Liver (tissue), 3 donors: ENCODE measurements around the gene UQCRHL.

ENCODE experiments used
- EGR1 ChIP-seq, 2 donors: IDR thresholded peaks; 2 replicates each; pipeline ENCODE4 v1.6.1; 2016 to 2018; ENCODE audit warnings: antibody characterized with exemption in 2 of 2, low read depth in 2 of 2
- FOXA1 ChIP-seq: IDR thresholded peaks from 2 replicates; pipeline ENCODE4 v1.6.1; 2016; ENCODE audit warnings: antibody characterized with exemption
- FOXA2 ChIP-seq: IDR thresholded peaks from 2 replicates; pipeline ENCODE4 v1.6.1; 2016; ENCODE audit warnings: antibody characterized with exemption
- GABPA ChIP-seq, 2 donors: IDR thresholded peaks in 1 of 2; conservative IDR thresholded peaks in 1 of 2; 2 replicates each; pipeline ENCODE4 v1.6.1; 2016; ENCODE audit warnings: antibody characterized with exemption in 2 of 2, mild to moderate bottlenecking in 1 of 2, moderate library complexity in 1 of 2
- NR2F2 ChIP-seq: IDR thresholded peaks from 2 replicates; pipeline ENCODE4 v1.6.1; 2016; ENCODE audit warnings: antibody characterized with exemption
- RAD21 ChIP-seq, 2 donors: IDR thresholded peaks; 2 replicates each; pipeline ENCODE4 v1.6.1; 2016; ENCODE audit warnings: antibody characterized with exemption in 2 of 2, mild to moderate bottlenecking in 2 of 2
- RXRA ChIP-seq, 2 donors: IDR thresholded peaks; 2 replicates each; pipeline ENCODE4 v1.6.1; 2017 to 2018; ENCODE audit warnings: antibody characterized with exemption in 2 of 2, mild to moderate bottlenecking in 1 of 2
- SP1 ChIP-seq: IDR thresholded peaks from 2 replicates; pipeline ENCODE4 v1.6.1; 2018; ENCODE audit warnings: antibody characterized with exemption, mild to moderate bottlenecking
- TAF1 ChIP-seq: conservative IDR thresholded peaks from 2 replicates; pipeline ENCODE4 v1.6.1; 2016; ENCODE audit warnings: antibody characterized with exemption, mild to moderate bottlenecking
- YY1 ChIP-seq: IDR thresholded peaks from 2 replicates; pipeline ENCODE4 v1.6.1; 2016; ENCODE audit warnings: antibody characterized with exemption, mild to moderate bottlenecking
- TF ChIP-seq, protein P1 (sequence below): fragments of 150-350 bp; IDR thresholded peaks from 2 replicates; pipeline ENCODE4 v1.5.1; 2017; ENCODE audit warnings: improper control_type of control experiment, low read depth, low read length; ENCODE audit not compliant: missing input control
- TF ChIP-seq, protein P2 (sequence below): IDR thresholded peaks from 2 replicates; pipeline ENCODE4 v1.6.1; 2016; ENCODE audit warnings: antibody characterized with exemption, mild to moderate bottlenecking
- TF ChIP-seq, protein P3 (sequence below): IDR thresholded peaks from 2 replicates; pipeline ENCODE4 v1.6.1; 2016; ENCODE audit warnings: antibody characterized with exemption
- TF ChIP-seq, protein P4 (sequence below): IDR thresholded peaks from 2 replicates; pipeline ENCODE4 v1.6.1; 2016; ENCODE audit warnings: antibody characterized with exemption
- donor health status: healthy.
- donor health status: healthy.

DNA sequence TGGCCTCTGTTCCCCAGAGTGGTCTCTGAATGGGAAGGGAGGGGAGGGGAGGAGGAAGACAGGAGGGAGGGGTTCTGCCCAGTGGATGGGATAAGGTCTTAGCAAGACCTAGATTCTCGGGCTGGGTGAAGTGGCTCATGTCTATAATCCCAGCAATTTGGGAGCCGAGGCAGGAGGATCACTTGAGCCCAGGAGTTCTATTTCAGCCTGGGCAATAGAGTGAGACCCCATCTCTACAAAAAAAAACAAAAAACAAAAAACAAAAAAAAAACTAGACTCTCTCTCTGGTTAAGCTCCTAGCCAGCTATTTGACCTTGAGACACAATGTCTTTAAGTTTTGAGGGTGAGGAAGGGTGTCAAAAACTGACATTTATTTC lies 11.4 kb downstream of the UQCRHL start:
- TF ChIP-seq, protein P1, sequence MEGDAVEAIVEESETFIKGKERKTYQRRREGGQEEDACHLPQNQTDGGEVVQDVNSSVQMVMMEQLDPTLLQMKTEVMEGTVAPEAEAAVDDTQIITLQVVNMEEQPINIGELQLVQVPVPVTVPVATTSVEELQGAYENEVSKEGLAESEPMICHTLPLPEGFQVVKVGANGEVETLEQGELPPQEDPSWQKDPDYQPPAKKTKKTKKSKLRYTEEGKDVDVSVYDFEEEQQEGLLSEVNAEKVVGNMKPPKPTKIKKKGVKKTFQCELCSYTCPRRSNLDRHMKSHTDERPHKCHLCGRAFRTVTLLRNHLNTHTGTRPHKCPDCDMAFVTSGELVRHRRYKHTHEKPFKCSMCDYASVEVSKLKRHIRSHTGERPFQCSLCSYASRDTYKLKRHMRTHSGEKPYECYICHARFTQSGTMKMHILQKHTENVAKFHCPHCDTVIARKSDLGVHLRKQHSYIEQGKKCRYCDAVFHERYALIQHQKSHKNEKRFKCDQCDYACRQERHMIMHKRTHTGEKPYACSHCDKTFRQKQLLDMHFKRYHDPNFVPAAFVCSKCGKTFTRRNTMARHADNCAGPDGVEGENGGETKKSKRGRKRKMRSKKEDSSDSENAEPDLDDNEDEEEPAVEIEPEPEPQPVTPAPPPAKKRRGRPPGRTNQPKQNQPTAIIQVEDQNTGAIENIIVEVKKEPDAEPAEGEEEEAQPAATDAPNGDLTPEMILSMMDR = no peak
- TF ChIP-seq RAD21 (IDR thresholded peaks at IDR 0.05) (no peak), FOXA1 (no peak), TAF1 (no peak), EGR1 (IDR thresholded peaks at IDR 0.05; ENCODE audit: low read depth in 2 of 2) (no peak), SP1 (no peak), RXRA (IDR thresholded peaks at IDR 0.05) (no peak), NR2F2 (no peak), YY1 (no peak), FOXA2 (no peak), GABPA (IDR thresholded peaks at IDR 0.05 in 1 of 2, conservative IDR thresholded peaks at IDR 0.05 in 1 of 2) (no peak)
- TF ChIP-seq, protein P2, sequence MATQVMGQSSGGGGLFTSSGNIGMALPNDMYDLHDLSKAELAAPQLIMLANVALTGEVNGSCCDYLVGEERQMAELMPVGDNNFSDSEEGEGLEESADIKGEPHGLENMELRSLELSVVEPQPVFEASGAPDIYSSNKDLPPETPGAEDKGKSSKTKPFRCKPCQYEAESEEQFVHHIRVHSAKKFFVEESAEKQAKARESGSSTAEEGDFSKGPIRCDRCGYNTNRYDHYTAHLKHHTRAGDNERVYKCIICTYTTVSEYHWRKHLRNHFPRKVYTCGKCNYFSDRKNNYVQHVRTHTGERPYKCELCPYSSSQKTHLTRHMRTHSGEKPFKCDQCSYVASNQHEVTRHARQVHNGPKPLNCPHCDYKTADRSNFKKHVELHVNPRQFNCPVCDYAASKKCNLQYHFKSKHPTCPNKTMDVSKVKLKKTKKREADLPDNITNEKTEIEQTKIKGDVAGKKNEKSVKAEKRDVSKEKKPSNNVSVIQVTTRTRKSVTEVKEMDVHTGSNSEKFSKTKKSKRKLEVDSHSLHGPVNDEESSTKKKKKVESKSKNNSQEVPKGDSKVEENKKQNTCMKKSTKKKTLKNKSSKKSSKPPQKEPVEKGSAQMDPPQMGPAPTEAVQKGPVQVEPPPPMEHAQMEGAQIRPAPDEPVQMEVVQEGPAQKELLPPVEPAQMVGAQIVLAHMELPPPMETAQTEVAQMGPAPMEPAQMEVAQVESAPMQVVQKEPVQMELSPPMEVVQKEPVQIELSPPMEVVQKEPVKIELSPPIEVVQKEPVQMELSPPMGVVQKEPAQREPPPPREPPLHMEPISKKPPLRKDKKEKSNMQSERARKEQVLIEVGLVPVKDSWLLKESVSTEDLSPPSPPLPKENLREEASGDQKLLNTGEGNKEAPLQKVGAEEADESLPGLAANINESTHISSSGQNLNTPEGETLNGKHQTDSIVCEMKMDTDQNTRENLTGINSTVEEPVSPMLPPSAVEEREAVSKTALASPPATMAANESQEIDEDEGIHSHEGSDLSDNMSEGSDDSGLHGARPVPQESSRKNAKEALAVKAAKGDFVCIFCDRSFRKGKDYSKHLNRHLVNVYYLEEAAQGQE = no peak
- TF ChIP-seq, protein P3, sequence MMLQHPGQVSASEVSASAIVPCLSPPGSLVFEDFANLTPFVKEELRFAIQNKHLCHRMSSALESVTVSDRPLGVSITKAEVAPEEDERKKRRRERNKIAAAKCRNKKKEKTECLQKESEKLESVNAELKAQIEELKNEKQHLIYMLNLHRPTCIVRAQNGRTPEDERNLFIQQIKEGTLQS = no peak
- TF ChIP-seq, protein P4, sequence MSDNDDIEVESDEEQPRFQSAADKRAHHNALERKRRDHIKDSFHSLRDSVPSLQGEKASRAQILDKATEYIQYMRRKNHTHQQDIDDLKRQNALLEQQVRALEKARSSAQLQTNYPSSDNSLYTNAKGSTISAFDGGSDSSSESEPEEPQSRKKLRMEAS = no peak
